PC-3 (cell line): ENCODE results near the gene GALNT10.

Experiments used
- EZH2 ChIP-seq: fragments of 300-600 bp; sonication (generic); IDR thresholded peaks from one replicate; pipeline ENCODE4 v1.6.1; 2017; ENCODE audit warnings: antibody characterized with exemption, mild to moderate bottlenecking, low read length; ENCODE audit not compliant: unreplicated experiment
- EZH2phosphoT487 ChIP-seq: fragments of 300-600 bp; sonication (generic); IDR thresholded peaks from 2 replicates; pipeline ENCODE4 v1.6.1; 2018; ENCODE audit warnings: mild to moderate bottlenecking, antibody characterized with exemption, low read length, borderline replicate concordance
- TF ChIP-seq, protein P1 (sequence below): fragments of 300-600 bp; sonication (generic); conservative IDR thresholded peaks from 2 replicates; pipeline ENCODE4 v1.5.1; 2017; ENCODE audit warnings: antibody characterized with exemption, low read depth, mild to moderate bottlenecking, low read length

DNA sequence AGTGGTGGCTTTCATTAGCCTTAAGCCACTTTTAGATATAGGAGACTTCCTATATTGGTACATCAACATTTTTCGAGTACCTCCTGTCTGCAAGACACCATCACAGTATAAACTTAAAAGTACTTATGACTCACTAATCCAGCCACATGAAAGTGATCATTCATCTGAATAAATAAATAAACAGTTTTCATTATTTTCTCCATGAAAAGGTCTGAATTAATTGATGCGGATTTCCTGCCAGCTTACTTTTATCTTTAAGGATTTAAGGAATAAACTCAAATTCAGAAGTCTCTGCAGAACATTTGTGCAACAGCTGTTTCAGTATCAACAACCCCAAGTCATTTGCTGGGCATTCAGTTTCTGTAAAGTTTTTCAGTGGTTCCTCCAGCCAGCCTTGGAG, 259.3 kb downstream of the GALNT10 start:
- TF ChIP-seq, protein P1, sequence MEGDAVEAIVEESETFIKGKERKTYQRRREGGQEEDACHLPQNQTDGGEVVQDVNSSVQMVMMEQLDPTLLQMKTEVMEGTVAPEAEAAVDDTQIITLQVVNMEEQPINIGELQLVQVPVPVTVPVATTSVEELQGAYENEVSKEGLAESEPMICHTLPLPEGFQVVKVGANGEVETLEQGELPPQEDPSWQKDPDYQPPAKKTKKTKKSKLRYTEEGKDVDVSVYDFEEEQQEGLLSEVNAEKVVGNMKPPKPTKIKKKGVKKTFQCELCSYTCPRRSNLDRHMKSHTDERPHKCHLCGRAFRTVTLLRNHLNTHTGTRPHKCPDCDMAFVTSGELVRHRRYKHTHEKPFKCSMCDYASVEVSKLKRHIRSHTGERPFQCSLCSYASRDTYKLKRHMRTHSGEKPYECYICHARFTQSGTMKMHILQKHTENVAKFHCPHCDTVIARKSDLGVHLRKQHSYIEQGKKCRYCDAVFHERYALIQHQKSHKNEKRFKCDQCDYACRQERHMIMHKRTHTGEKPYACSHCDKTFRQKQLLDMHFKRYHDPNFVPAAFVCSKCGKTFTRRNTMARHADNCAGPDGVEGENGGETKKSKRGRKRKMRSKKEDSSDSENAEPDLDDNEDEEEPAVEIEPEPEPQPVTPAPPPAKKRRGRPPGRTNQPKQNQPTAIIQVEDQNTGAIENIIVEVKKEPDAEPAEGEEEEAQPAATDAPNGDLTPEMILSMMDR, result no peak
- TF ChIP-seq EZH2phosphoT487 (no peak), EZH2 (no peak)
